ENCODE data around the gene NRP1.
"Not testable (repeated sequence)": the region's sequence is repeated elsewhere in the genome, so short reads cannot be mapped to it uniquely, and the experiment has no call there.

The NRP1 gene

GRCh38 chr10:33228426-33228825, 106.0 kb downstream of the NRP1 start:
- no peak for TF ChIP-seq CTCF (IDR thresholded peaks at IDR 0.05)

GRCh38 chr10:33227489-33227888, 107.0 kb downstream of the NRP1 start:
- Histone ChIP-seq H3K27me3 (no peaks in the 10 kb centered on the region), H3K4me3 (ENCODE audit: low read depth in 1 of 2, low read length in 1 of 2) (no peak overlapping the region), H3K9me3 (no peaks in the 10 kb centered on the region), H3K27ac (no peak overlapping the region), H3K4me1 (ENCODE audit: control insufficient read depth in 1 of 2, insufficient read depth in 1 of 2, low read depth in 1 of 2, low read length in 1 of 2) (no peaks in the 10 kb centered on the region), H3K36me3 (no peaks in the 10 kb centered on the region)
- no peak for TF ChIP-seq CTCF (IDR thresholded peaks at IDR 0.05)

More at GRCh38 chr10:33228426-33228825, 106.0 kb downstream of the NRP1 start:
- no peaks in the 10 kb centered on the region for H3K9me3 ChIP-seq
- H3K4me1 ChIP-seq (ENCODE audit: control insufficient read depth in 1 of 2, insufficient read depth in 1 of 2, low read depth in 1 of 2, low read length in 1 of 2): no peaks in the 10 kb centered on the region
- H3K4me3 ChIP-seq (ENCODE audit: low read depth in 1 of 2, low read length in 1 of 2): no peak overlapping the region
- no peaks in the 10 kb centered on the region for H3K36me3 ChIP-seq
- no peak overlapping the region for H3K27ac ChIP-seq
- no peaks in the 10 kb centered on the region for H3K27me3 ChIP-seq

- H3K36me3 ChIP-seq: no peaks in the 10 kb centered on the region
- H3K27ac ChIP-seq: no peak overlapping the region
Observed at GRCh38 chr10:33224251-33224965, 110.1 kb downstream of the NRP1 start.

GRCh38 chr10:33223326-33224000, 111.0 kb downstream of the NRP1 start:
- Histone ChIP-seq H3K27ac (no peak overlapping the region), H3K4me1 (ENCODE audit: control insufficient read depth in 1 of 2, insufficient read depth in 1 of 2, low read depth in 1 of 2, low read length in 1 of 2) (no peaks in the 10 kb centered on the region), H3K27me3 (no peaks in the 10 kb centered on the region), H3K36me3 (no peaks in the 10 kb centered on the region), H3K4me3 (ENCODE audit: low read depth in 1 of 2, low read length in 1 of 2) (no peak overlapping the region), H3K9me3 (no peaks in the 10 kb centered on the region)
- no peak for TF ChIP-seq CTCF (IDR thresholded peaks at IDR 0.05)

More at GRCh38 chr10:33224251-33224965, 110.1 kb downstream of the NRP1 start:
- Histone ChIP-seq H3K9me3 (no peaks in the 10 kb centered on the region), H3K4me1 (ENCODE audit: control insufficient read depth in 1 of 2, insufficient read depth in 1 of 2, low read depth in 1 of 2, low read length in 1 of 2) (no peaks in the 10 kb centered on the region), H3K4me3 (ENCODE audit: low read depth in 1 of 2, low read length in 1 of 2) (no peak overlapping the region), H3K27me3 (no peaks in the 10 kb centered on the region)
- TF ChIP-seq CTCF (IDR thresholded peaks at IDR 0.05): no peak

GRCh38 chr10:33222304-33222703, 112.2 kb downstream of the NRP1 start:
- H3K4me3 ChIP-seq (ENCODE audit: low read depth in 1 of 2, low read length in 1 of 2); H3K27me3 ChIP-seq; H3K36me3 ChIP-seq; H3K27ac ChIP-seq; H3K4me1 ChIP-seq (ENCODE audit: control insufficient read depth in 1 of 2, insufficient read depth in 1 of 2, low read depth in 1 of 2, low read length in 1 of 2); H3K9me3 ChIP-seq: not testable (repeated sequence)

GRCh38 chr10:33217854-33218253, 116.6 kb downstream of the NRP1 start:
- Histone ChIP-seq H3K36me3 (no peaks in the 10 kb centered on the region), H3K4me1 (ENCODE audit: control insufficient read depth in 1 of 2, insufficient read depth in 1 of 2, low read depth in 1 of 2, low read length in 1 of 2) (no peaks in the 10 kb centered on the region), H3K4me3 (ENCODE audit: low read depth in 1 of 2, low read length in 1 of 2) (no peak overlapping the region), H3K27ac (no peak overlapping the region), H3K9me3 (no peaks in the 10 kb centered on the region), H3K27me3 (no peaks in the 10 kb centered on the region)
- TF ChIP-seq CTCF (IDR thresholded peaks at IDR 0.05): no peak

Measured in neutrophil (primary cell).